SK-N-SH (cell line): ENCODE data around the gene TKTL1. TPM values are rescaled to one million over a fixed set of nuclear protein-coding genes. Genes with fewer than 3 reads are reported as not detected.

Experiments
- CTCF ChIA-PET: fragments of 300-600, 350-600 bp; formaldehyde crosslinking; extraction: SDS; loops from one replicate; lab custom pipeline; 2021; lab: Yijun Ruan, JAX
- POLR2A ChIA-PET: fragments of 350-600 bp; sonication (Branson Sonifier 250); formaldehyde crosslinking; extraction: SDS; loops from one replicate; lab custom pipeline; 2020; ENCODE audit warnings: antibody characterized with exemption, inconsistent platforms; lab: Yijun Ruan, JAX
- DNase-seq: peaks from one replicate; pipeline ENCODE4 v3.0.0; 2012
- H2AFZ ChIP-seq: fragments of 200-600 bp; sonication (generic); 2 replicates; pipeline ENCODE4 v1.8.1; 2016; ENCODE audit warnings: antibody characterized with exemption, mild to moderate bottlenecking, low read depth
- H3F3A ChIP-seq: fragments of 200-600 bp; sonication (generic); replicated peaks from 2 replicates; pipeline ENCODE3; 2016; ENCODE audit warnings: antibody characterized with exemption, mild to moderate bottlenecking; ENCODE audit not compliant: insufficient read depth
- H3K27ac ChIP-seq, 2 experiments: fragments of 200-500 bp in 1 of 2; fragments of 200-600 bp in 1 of 2; sonication (Bioruptor generic) in 1 of 2; sonication (generic), shearing (Covaris generic) in 1 of 2; 2 replicates each; pipeline versions ENCODE4 v1.5.1 to v1.6.1; 2014 to 2016; ENCODE audit warnings: low read depth in 2 of 2, inconsistent platforms in 1 of 2, low read length in 1 of 2, mild to moderate bottlenecking in 1 of 2, mixed read lengths in 1 of 2
- H3K27me3 ChIP-seq: fragments of 200-600 bp; sonication (generic), shearing (Covaris generic); 2 replicates; pipeline ENCODE4 v1.6.1; 2016; ENCODE audit warnings: mixed run types; ENCODE audit not compliant: insufficient read depth
- H3K36me3 ChIP-seq, 2 experiments: fragments of 200-500 bp in 1 of 2; fragments of 200-600 bp in 1 of 2; sonication (Bioruptor generic) in 1 of 2; sonication (generic) in 1 of 2; replicated peaks in 1 of 2; 2 replicates each; pipeline versions ENCODE3 to v1.5.1; 2014 to 2016; ENCODE audit warnings: low read length in 1 of 2, mild to moderate bottlenecking in 1 of 2; ENCODE audit not compliant: insufficient read depth in 2 of 2, control insufficient read depth in 1 of 2
- H3K4me1 ChIP-seq, 2 experiments: fragments of 200-500 bp in 1 of 2; fragments of 200-600 bp in 1 of 2; sonication (Bioruptor generic) in 1 of 2; sonication (generic), shearing (Covaris generic) in 1 of 2; 2 replicates each; pipeline versions ENCODE4 v1.5.1 to v1.6.1; 2014 to 2016; ENCODE audit warnings: low read depth in 1 of 2, low read length in 1 of 2, mixed run types in 1 of 2; ENCODE audit not compliant: insufficient read depth in 2 of 2, control insufficient read depth in 1 of 2
- H3K4me2 ChIP-seq: fragments of 200-600 bp; sonication (generic), shearing (Covaris generic); 2 replicates; pipeline ENCODE4 v1.6.1; 2017; ENCODE audit warnings: mixed run types
- H3K4me3 ChIP-seq, 2 experiments: fragments of 200-500 bp in 1 of 2; fragments of 200-600 bp in 1 of 2; sonication (Bioruptor generic) in 1 of 2; sonication (generic), shearing (Covaris generic) in 1 of 2; 2 replicates each; pipeline versions ENCODE4 v1.5.1 to v1.8.1; 2014 to 2016; ENCODE audit warnings: low read depth in 2 of 2, inconsistent platforms in 1 of 2, low read length in 1 of 2, mild to moderate bottlenecking in 1 of 2, mixed read lengths in 1 of 2, moderate library complexity in 1 of 2
- H3K79me2 ChIP-seq: fragments of 200-600 bp; sonication (generic); 2 replicates; pipeline ENCODE4 v1.8.1; 2017; ENCODE audit warnings: mild to moderate bottlenecking; ENCODE audit not compliant: insufficient read depth
- H3K9ac ChIP-seq: fragments of 200-600 bp; sonication (generic); 2 replicates; pipeline ENCODE4 v1.6.1; 2017; ENCODE audit warnings: mixed run types
- H3K9me2 ChIP-seq: fragments of 200-600 bp; sonication (generic); 2 replicates; pipeline ENCODE4 v1.6.1; 2017; ENCODE audit warnings: mixed run types
- H3K9me3 ChIP-seq: fragments of 200-600 bp; sonication (generic); 2 replicates; pipeline ENCODE4 v1.6.1; 2017; ENCODE audit warnings: mixed run types, mild to moderate bottlenecking, moderate library complexity
- H4K20me1 ChIP-seq: fragments of 200-600 bp; sonication (generic); 2 replicates; pipeline ENCODE4 v1.6.1; 2017; ENCODE audit warnings: mild to moderate bottlenecking, mixed run types; ENCODE audit not compliant: insufficient read depth
- EZH2phosphoT487 ChIP-seq: fragments of 200-600 bp; sonication (generic); IDR thresholded peaks from 2 replicates; pipeline ENCODE4 v1.6.1; 2017; ENCODE audit warnings: low read depth, mixed run types, mild to moderate bottlenecking, antibody characterized with exemption, moderate library complexity, borderline replicate concordance
- GATA2 ChIP-seq: sonication (generic); formaldehyde crosslinking; IDR thresholded peaks from 2 replicates; pipeline ENCODE4 v1.5.0; 2020; ENCODE audit warnings: mild to moderate bottlenecking, missing genetic modification reagents
- JUND ChIP-seq: IDR thresholded peaks from 2 replicates; pipeline ENCODE4 v1.4.0; 2012
- NFIC ChIP-seq: IDR thresholded peaks from 2 replicates; pipeline ENCODE4 v1.4.0; 2012; ENCODE audit warnings: borderline replicate concordance
- POLR2AphosphoS5 ChIP-seq: IDR thresholded peaks from 2 replicates; pipeline ENCODE4 v1.6.1; 2012; ENCODE audit warnings: low read depth, low read length
- RAD21 ChIP-seq: IDR thresholded peaks from 2 replicates; pipeline ENCODE4 v1.6.1; 2012; ENCODE audit warnings: mild to moderate bottlenecking, low read length
- RCOR1 ChIP-seq: fragments of 150-350 bp; IDR thresholded peaks from 2 replicates; pipeline ENCODE4 v1.6.1; 2017; ENCODE audit warnings: antibody characterized with exemption, low read length
- RXRA ChIP-seq: IDR thresholded peaks from 2 replicates; pipeline ENCODE4 v1.4.0; 2012; ENCODE audit warnings: low read depth, mild to moderate bottlenecking, borderline replicate concordance
- SIN3A ChIP-seq: IDR thresholded peaks from 2 replicates; pipeline ENCODE4 v1.6.1; 2012; ENCODE audit warnings: low read depth, mild to moderate bottlenecking, low read length, moderate library complexity, borderline replicate concordance
- TEAD4 ChIP-seq: IDR thresholded peaks from 2 replicates; pipeline ENCODE4 v1.4.0; 2012; ENCODE audit warnings: mild to moderate bottlenecking, borderline replicate concordance; ENCODE audit not compliant: insufficient read depth
- WGBS: methylation state at CpG from one replicate; pipeline ENCODE4 v1.1.6; 2017; ENCODE audit warnings: low lambda C conversion rate; 5-methylcytosine and 5-hydroxymethylcytosine counted together
- polyA plus RNA-seq, 3 experiments: library from polyadenylated mRNA; depleted of rRNA; stranded (reverse); fragments of >200 nt; gene quantifications; 2 replicates each; pipeline ENCODE4 v1.2.3, GENCODE V29; 2012
- TF ChIP-seq, protein P1 (sequence below): IDR thresholded peaks from 2 replicates; pipeline ENCODE4 v1.4.0; 2012; ENCODE audit warnings: low read depth
- TF ChIP-seq, protein P2 (sequence below): IDR thresholded peaks from 2 replicates; pipeline ENCODE4 v1.4.0; 2012; ENCODE audit warnings: low read depth, borderline replicate concordance
- TF ChIP-seq, protein P3 (sequence below): fragments of 150-350 bp; IDR thresholded peaks from 2 replicates; pipeline ENCODE4 v1.6.1; 2016; ENCODE audit warnings: mild to moderate bottlenecking, low read depth, low read length

Gene TKTL1
- polyA plus RNA-seq, 1 of the 3 experiments (the other 2 are of a cell fraction), result not detected

- H3K4me3 ChIP-seq, result no peak overlapping the region
- H3F3A ChIP-seq, result peaks cover 61% of the 10 kb centered on the region
- POLR2A ChIA-PET, result interaction anchor here (1.3 kb wide), 1 partner anchor 14 kb away, joined by 4 read pairs; no protein-coding TSS in a partner anchor
- no peaks in the 10 kb centered on the region for H3K9me2 ChIP-seq
- no peak overlapping the region for H2AFZ ChIP-seq
- H3K4me1 ChIP-seq, result no peaks in the 10 kb centered on the region; a peak in 1 of 4 replicates
- no peak for TF ChIP-seq RCOR1
- TF ChIP-seq NFIC, result no peak
- no peak for TF ChIP-seq GATA2 (CRISPR knock-in tag)
- TF ChIP-seq SIN3A, result no peak
- no peak for TF ChIP-seq RXRA
- no peak for TF ChIP-seq POLR2AphosphoS5
- 85% methylated on average over 5 of the region's 24 CpGs for WGBS
- no peak overlapping the region; a peak in 1 of 4 replicates for H3K27ac ChIP-seq
- no peak overlapping the region for H3K9ac ChIP-seq
- H3K4me2 ChIP-seq, result no peak overlapping the region
- peaks cover 100% of the 10 kb centered on the region for H4K20me1 ChIP-seq
- peaks cover 6 to 76% of the 10 kb centered on the region in 2 experiments for H3K36me3 ChIP-seq
- no peaks in the 10 kb centered on the region for H3K9me3 ChIP-seq
- H3K27me3 ChIP-seq, result no peaks in the 10 kb centered on the region
- CTCF ChIA-PET, result no interaction called here
- H3K79me2 ChIP-seq, result peaks cover 19% of the 10 kb centered on the region
- DNase-seq, result no peak
Measured at GRCh38 chrX:154353172-154353843, 57.7 kb downstream of the TKTL1 start.

DNA sequence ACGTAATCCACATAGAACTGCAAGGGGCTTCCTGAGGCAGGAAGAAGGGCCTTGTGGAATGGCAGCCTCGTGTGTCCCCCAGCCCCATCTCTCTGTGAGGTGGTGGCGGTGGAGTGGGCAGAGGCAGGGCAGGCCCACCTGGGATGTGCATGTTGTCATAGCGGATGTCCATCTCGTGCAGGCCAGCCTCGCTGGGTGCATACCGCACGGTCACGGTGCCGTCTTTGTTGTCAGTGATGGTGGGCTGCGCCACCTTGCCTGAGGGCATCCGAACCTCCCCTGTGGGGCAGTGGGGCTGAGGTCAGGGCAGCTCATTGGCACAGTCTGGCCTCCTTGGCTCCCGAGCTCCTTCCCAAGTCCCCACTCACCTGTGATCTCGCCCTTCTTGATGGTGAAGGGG lies 58.4 kb downstream of the TKTL1 start:
- Histone ChIP-seq H2AFZ (no peak overlapping the region), H3F3A (peaks cover 59% of the 10 kb centered on the region), H4K20me1 (peaks cover 100% of the 10 kb centered on the region), H3K4me1 (no peaks in the 10 kb centered on the region; a peak in 1 of 4 replicates), H3K27ac (no peak overlapping the region), H3K9me3 (no peaks in the 10 kb centered on the region), H3K4me2 (no peak overlapping the region), H3K36me3 (peaks cover 6 to 77% of the 10 kb centered on the region in 2 experiments), H3K27me3 (no peaks in the 10 kb centered on the region), H3K9ac (no peak overlapping the region), H3K4me3 (no peak overlapping the region), H3K9me2 (no peaks in the 10 kb centered on the region), H3K79me2 (peaks cover 26% of the 10 kb centered on the region)
- no peak for DNase-seq
- ChIA-PET CTCF (no interaction called here), POLR2A (interaction anchor here (1.3 kb wide), 1 partner anchor 13 kb away, joined by 4 read pairs; no protein-coding TSS in a partner anchor)
- TF ChIP-seq JUND (no peak), GATA2 (CRISPR knock-in tag) (no peak), RCOR1 (no peak), RAD21 (no peak), RXRA (no peak), TEAD4 (no peak), EZH2phosphoT487 (no peak)
- TF ChIP-seq, protein P1, sequence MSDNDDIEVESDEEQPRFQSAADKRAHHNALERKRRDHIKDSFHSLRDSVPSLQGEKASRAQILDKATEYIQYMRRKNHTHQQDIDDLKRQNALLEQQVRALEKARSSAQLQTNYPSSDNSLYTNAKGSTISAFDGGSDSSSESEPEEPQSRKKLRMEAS, result no peak
- TF ChIP-seq, protein P2, sequence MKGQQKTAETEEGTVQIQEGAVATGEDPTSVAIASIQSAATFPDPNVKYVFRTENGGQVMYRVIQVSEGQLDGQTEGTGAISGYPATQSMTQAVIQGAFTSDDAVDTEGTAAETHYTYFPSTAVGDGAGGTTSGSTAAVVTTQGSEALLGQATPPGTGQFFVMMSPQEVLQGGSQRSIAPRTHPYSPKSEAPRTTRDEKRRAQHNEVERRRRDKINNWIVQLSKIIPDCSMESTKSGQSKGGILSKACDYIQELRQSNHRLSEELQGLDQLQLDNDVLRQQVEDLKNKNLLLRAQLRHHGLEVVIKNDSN, result no peak
- TF ChIP-seq, protein P3, sequence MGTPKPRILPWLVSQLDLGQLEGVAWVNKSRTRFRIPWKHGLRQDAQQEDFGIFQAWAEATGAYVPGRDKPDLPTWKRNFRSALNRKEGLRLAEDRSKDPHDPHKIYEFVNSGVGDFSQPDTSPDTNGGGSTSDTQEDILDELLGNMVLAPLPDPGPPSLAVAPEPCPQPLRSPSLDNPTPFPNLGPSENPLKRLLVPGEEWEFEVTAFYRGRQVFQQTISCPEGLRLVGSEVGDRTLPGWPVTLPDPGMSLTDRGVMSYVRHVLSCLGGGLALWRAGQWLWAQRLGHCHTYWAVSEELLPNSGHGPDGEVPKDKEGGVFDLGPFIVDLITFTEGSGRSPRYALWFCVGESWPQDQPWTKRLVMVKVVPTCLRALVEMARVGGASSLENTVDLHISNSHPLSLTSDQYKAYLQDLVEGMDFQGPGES, result no peak
- 66% methylated on average over 11 of the region's 14 CpGs for WGBS
